SK-N-MC (cell line): Measurements from ENCODE around the gene IL17RD.

Source experiments
- DNase-seq: peaks from one replicate; pipeline ENCODE4 v3.0.0-alpha.2; 2011; ENCODE audit warnings: low read depth, low spot score
- H3K27ac ChIP-seq: fragments of 200-600 bp; sonication (generic); 2 replicates; pipeline ENCODE4 v1.5.1; 2016; ENCODE audit warnings: mixed run types
- H3K36me3 ChIP-seq: fragments of 200-600 bp; sonication (generic); 2 replicates; pipeline ENCODE4 v1.6.1; 2017; ENCODE audit warnings: antibody characterized with exemption, low read length, mixed read lengths; ENCODE audit not compliant: insufficient read depth
- H3K4me3 ChIP-seq: fragments of 200-600 bp; sonication (generic); 2 replicates; pipeline ENCODE4 v1.5.1; 2016
- H3K9ac ChIP-seq: fragments of 200-600 bp; sonication (generic); 2 replicates; pipeline ENCODE4 v1.8.0; 2017; ENCODE audit warnings: mixed run types, mixed read lengths; ENCODE audit not compliant: insufficient read length
- H3K9me3 ChIP-seq: fragments of 200-600 bp; sonication (generic); 2 replicates; pipeline ENCODE4 v1.6.1; 2017; ENCODE audit warnings: low read depth, mild to moderate bottlenecking, antibody characterized with exemption, low read length, moderate library complexity, mixed read lengths
- EZH2 ChIP-seq: fragments of 200-600 bp; sonication (generic); IDR thresholded peaks from one replicate; pipeline ENCODE4 v1.6.1; 2017; ENCODE audit warnings: antibody characterized with exemption
- FOXP2 ChIP-seq: optimal IDR thresholded peaks from 2 replicates; pipeline ENCODE3; 2011; ENCODE audit warnings: mild to moderate bottlenecking, moderate library complexity; ENCODE audit not compliant: insufficient read depth; ENCODE audit errors: extremely low read length, control extremely low read depth
- POLR2AphosphoS5 ChIP-seq: IDR thresholded peaks from 2 replicates; pipeline ENCODE4 v1.6.1; 2012; ENCODE audit warnings: mild to moderate bottlenecking, low read depth, low read length, borderline replicate concordance

Gene IL17RD

GRCh38 chr3:57142411-57142723 lies 22.8 kb downstream of the IL17RD start:
- TF ChIP-seq POLR2AphosphoS5, result no peak
- TF ChIP-seq EZH2, result no peak
- no peak for TF ChIP-seq FOXP2
- no peak overlapping the region for H3K4me3 ChIP-seq
- no peak overlapping the region for H3K27ac ChIP-seq
- no peaks in the 10 kb centered on the region for H3K9me3 ChIP-seq
- no peak for DNase-seq
- no peak overlapping the region for H3K9ac ChIP-seq
- H3K36me3 ChIP-seq, result no peaks in the 10 kb centered on the region

- no peaks in the 10 kb centered on the region for H3K36me3 ChIP-seq
- H3K9me3 ChIP-seq, result no peaks in the 10 kb centered on the region
- DNase-seq, result no peak
- TF ChIP-seq FOXP2, result no peak
- no peak for TF ChIP-seq POLR2AphosphoS5
- TF ChIP-seq EZH2, result no peak
- H3K9ac ChIP-seq, result no peak overlapping the region
- no peak overlapping the region for H3K27ac ChIP-seq
- H3K4me3 ChIP-seq, result no peak overlapping the region
Measured at GRCh38 chr3:57141719-57142410, 23.3 kb downstream of the IL17RD start.

GRCh38 chr3:57140894-57141293 lies 24.3 kb downstream of the IL17RD start:
- TF ChIP-seq FOXP2 (no peak), POLR2AphosphoS5 (no peak), EZH2 (no peak)
- Histone ChIP-seq H3K36me3 (no peaks in the 10 kb centered on the region), H3K9ac (no peak overlapping the region), H3K4me3 (no peak overlapping the region), H3K27ac (no peak overlapping the region), H3K9me3 (no peaks in the 10 kb centered on the region)
- DNase-seq, result no peak

GRCh38 chr3:57135964-57136719 lies 29.0 kb downstream of the IL17RD start:
- no peak for DNase-seq
- H3K9me3 ChIP-seq, result no peaks in the 10 kb centered on the region
- no peaks in the 10 kb centered on the region for H3K36me3 ChIP-seq
- no peak overlapping the region for H3K9ac ChIP-seq
- no peak overlapping the region for H3K4me3 ChIP-seq
- no peak for TF ChIP-seq EZH2
- TF ChIP-seq POLR2AphosphoS5, result no peak
- TF ChIP-seq FOXP2, result no peak
- no peak overlapping the region for H3K27ac ChIP-seq

- Histone ChIP-seq H3K27ac (no peak overlapping the region), H3K9me3 (no peaks in the 10 kb centered on the region)
Measured at GRCh38 chr3:57133157-57133556, 32.0 kb downstream of the IL17RD start.

GRCh38 chr3:57132674-57133073 lies 32.5 kb downstream of the IL17RD start:
- Histone ChIP-seq H3K4me3 (no peak overlapping the region), H3K9me3 (no peaks in the 10 kb centered on the region), H3K36me3 (no peaks in the 10 kb centered on the region), H3K27ac (no peak overlapping the region), H3K9ac (no peak overlapping the region)
- no peak for DNase-seq
- no peak for TF ChIP-seq FOXP2
- TF ChIP-seq EZH2, result no peak
- TF ChIP-seq POLR2AphosphoS5, result no peak

More at GRCh38 chr3:57133157-57133556, 32.0 kb downstream of the IL17RD start:
- TF ChIP-seq EZH2, result no peak
- TF ChIP-seq FOXP2, result no peak
- TF ChIP-seq POLR2AphosphoS5, result no peak
- no peak overlapping the region for H3K4me3 ChIP-seq
- H3K9ac ChIP-seq, result no peak overlapping the region
- H3K36me3 ChIP-seq, result no peaks in the 10 kb centered on the region
- no peak for DNase-seq

- TF ChIP-seq POLR2AphosphoS5 (no peak), FOXP2 (no peak), EZH2 (no peak)
- DNase-seq, result no peak
- H3K9ac ChIP-seq, result no peak overlapping the region
- no peak overlapping the region for H3K27ac ChIP-seq
- H3K36me3 ChIP-seq, result no peaks in the 10 kb centered on the region
- H3K9me3 ChIP-seq, result no peaks in the 10 kb centered on the region
- no peak overlapping the region for H3K4me3 ChIP-seq
Measured at GRCh38 chr3:57131210-57131588, 34.0 kb downstream of the IL17RD start.

GRCh38 chr3:57130571-57131209 lies 34.5 kb downstream of the IL17RD start:
- no peak overlapping the region for H3K27ac ChIP-seq

More at GRCh38 chr3:57130571-57131209, 34.5 kb downstream of the IL17RD start:
- no peak overlapping the region for H3K4me3 ChIP-seq
- H3K9ac ChIP-seq, result no peak overlapping the region
- no peaks in the 10 kb centered on the region for H3K36me3 ChIP-seq
- DNase-seq, result no peak
- H3K9me3 ChIP-seq, result no peaks in the 10 kb centered on the region
- TF ChIP-seq FOXP2 (no peak), EZH2 (no peak), POLR2AphosphoS5 (no peak)
